ENCODE measurements around the gene ADCY9. TPM values are rescaled to one million over a fixed set of nuclear protein-coding genes. Genes with fewer than 3 reads are reported as not detected.
A peak's percentile ranks its signal among the peaks of the same experiment; 100 is the strongest.

ADCY9 gene
- polyA plus RNA-seq, 3 donors from 2014 or later, result 1.1 to 1.5 (median 1.4) TPM

GRCh38 chr16:4114257-4115208 is 1.7 kb downstream of the ADCY9 start:
- H3K27ac Mint-ChIP-seq, result peak overlapping the region in 5 of 6 donors; percentile 21 to 78 (median 70)
- peaks cover 0 to 2% (median 0%) of the 10 kb centered on the region in 6 donors for H3K9me3 Mint-ChIP-seq
- H3K27me3 Mint-ChIP-seq (ENCODE audit: low read depth in 3 of 3), result peaks cover 0 to 13% (median 9%) of the 10 kb centered on the region in 3 donors
- peaks cover 53 to 59% of the 10 kb centered on the region in 2 donors for H3K4me1 Mint-ChIP-seq
- H3K36me3 Mint-ChIP-seq, result peaks cover 0 to 24% (median 8%) of the 10 kb centered on the region in 3 donors
- H3K4me3 Mint-ChIP-seq, result peak overlapping the region; percentile 75 to 91 (median 82)
- DNase-seq, result no peak

- Mint-ChIP-seq H3K4me1 (peaks cover 61 to 68% of the 10 kb centered on the region in 2 donors), H3K36me3 (peaks cover 0 to 29% (median 8%) of the 10 kb centered on the region in 3 donors), H3K27ac (peak overlapping the region in 3 of 6 donors; percentile 33 to 78 (median 70)), H3K4me3 (peak overlapping the region; percentile 75 to 91 (median 82)), H3K27me3 (ENCODE audit: low read depth in 3 of 3) (peaks cover 0 to 11% (median 9%) of the 10 kb centered on the region in 3 donors), H3K9me3 (peaks cover 0 to 2% (median 0%) of the 10 kb centered on the region in 6 donors)
- DNase-seq, result no peak
Measured at GRCh38 chr16:4113358-4114256, 2.6 kb downstream of the ADCY9 start.

- Mint-ChIP-seq H3K9me3 (no peaks in the 10 kb centered on the region), H3K36me3 (peaks cover 0 to 29% (median 8%) of the 10 kb centered on the region in 3 donors), H3K4me3 (peak overlapping the region; percentile 75 to 91 (median 82)), H3K27me3 (ENCODE audit: low read depth in 3 of 3) (peaks cover 0 to 8% (median 7%) of the 10 kb centered on the region in 3 donors), H3K4me1 (peaks cover 63 to 64% of the 10 kb centered on the region in 2 donors), H3K27ac (peak overlapping the region in 5 of 6 donors; percentile 47 to 82 (median 78))
- peak in 1 of 3 donors; percentile 17 for DNase-seq
Measured at GRCh38 chr16:4111748-4112696, 4.2 kb downstream of the ADCY9 start.

GRCh38 chr16:4110680-4111079 is 5.6 kb downstream of the ADCY9 start:
- DNase-seq, result no peak
- H3K9me3 Mint-ChIP-seq, result no peaks in the 10 kb centered on the region
- peaks cover 0 to 6% (median 5%) of the 10 kb centered on the region in 3 donors for H3K27me3 Mint-ChIP-seq (ENCODE audit: low read depth in 3 of 3)
- peaks cover 59 to 75% of the 10 kb centered on the region in 2 donors for H3K4me1 Mint-ChIP-seq
- no peak overlapping the region for H3K27ac Mint-ChIP-seq
- peak overlapping the region in 2 of 5 donors; percentile 7 to 35 for H3K4me3 Mint-ChIP-seq
- peaks cover 6 to 32% (median 8%) of the 10 kb centered on the region in 3 donors for H3K36me3 Mint-ChIP-seq

GRCh38 chr16:4110065-4110464 is 6.2 kb downstream of the ADCY9 start:
- DNase-seq, result no peak
- Mint-ChIP-seq H3K4me3 (peak overlapping the region in 1 of 5 donors; percentile 1), H3K27ac (no peak overlapping the region), H3K36me3 (peaks cover 6 to 32% (median 8%) of the 10 kb centered on the region in 3 donors), H3K9me3 (no peaks in the 10 kb centered on the region), H3K4me1 (peaks cover 56 to 74% of the 10 kb centered on the region in 2 donors), H3K27me3 (ENCODE audit: low read depth in 3 of 3) (peaks cover 0 to 6% (median 5%) of the 10 kb centered on the region in 3 donors)

GRCh38 chr16:4109250-4109736 is 6.9 kb downstream of the ADCY9 start:
- Mint-ChIP-seq H3K27me3 (ENCODE audit: low read depth in 3 of 3) (peaks cover 0 to 4% (median 2%) of the 10 kb centered on the region in 3 donors), H3K36me3 (peaks cover 6 to 32% (median 10%) of the 10 kb centered on the region in 3 donors), H3K4me1 (peaks cover 48 to 74% of the 10 kb centered on the region in 2 donors), H3K27ac (peak overlapping the region in 4 of 6 donors; percentile 14 to 79 (median 70)), H3K4me3 (peak overlapping the region in 1 of 5 donors; percentile 42), H3K9me3 (no peaks in the 10 kb centered on the region)
- no peak for DNase-seq

- H3K4me3 Mint-ChIP-seq, result peak overlapping the region in 1 of 5 donors; percentile 53
- peaks cover 3 to 14% (median 6%) of the 10 kb centered on the region in 3 donors for H3K36me3 Mint-ChIP-seq
- peaks cover 0 to 2% (median 2%) of the 10 kb centered on the region in 3 donors for H3K27me3 Mint-ChIP-seq (ENCODE audit: low read depth in 3 of 3)
- H3K4me1 Mint-ChIP-seq, result peaks cover 21 to 49% of the 10 kb centered on the region in 2 donors
- H3K9me3 Mint-ChIP-seq, result no peaks in the 10 kb centered on the region
- H3K27ac Mint-ChIP-seq, result peak overlapping the region in 5 of 6 donors; percentile 25 to 59 (median 46)
- DNase-seq, result no peak
Measured at GRCh38 chr16:4106516-4106915, 9.7 kb downstream of the ADCY9 start.

- Mint-ChIP-seq H3K4me1 (peaks cover 14 to 43% of the 10 kb centered on the region in 2 donors), H3K4me3 (peak overlapping the region in 1 of 5 donors; percentile 29), H3K27me3 (ENCODE audit: low read depth in 3 of 3) (peaks cover 0 to 2% (median 2%) of the 10 kb centered on the region in 3 donors), H3K36me3 (peaks cover 3 to 17% (median 9%) of the 10 kb centered on the region in 3 donors), H3K27ac (peak overlapping the region in 2 of 6 donors; percentile 25 to 74), H3K9me3 (no peaks in the 10 kb centered on the region)
- no peak for DNase-seq
Measured at GRCh38 chr16:4105848-4106247, 10.4 kb downstream of the ADCY9 start.

- Mint-ChIP-seq H3K36me3 (peaks cover 3 to 11% (median 9%) of the 10 kb centered on the region in 3 donors), H3K27me3 (ENCODE audit: low read depth in 3 of 3) (peaks cover 0 to 2% (median 0%) of the 10 kb centered on the region in 3 donors), H3K4me3 (no peak overlapping the region), H3K27ac (no peak overlapping the region), H3K4me1 (peaks cover under 1 to 30% of the 10 kb centered on the region in 2 donors), H3K9me3 (no peaks in the 10 kb centered on the region)
- DNase-seq, result no peak
Measured at GRCh38 chr16:4103745-4104144, 12.5 kb downstream of the ADCY9 start.

GRCh38 chr16:4101421-4102219 is 14.6 kb downstream of the ADCY9 start:
- H3K27ac Mint-ChIP-seq, result no peak overlapping the region

GRCh38 chr16:4098501-4098900 is 17.7 kb downstream of the ADCY9 start:
- Mint-ChIP-seq H3K4me3 (no peak overlapping the region), H3K27ac (no peak overlapping the region), H3K4me1 (peaks cover 14 to 24% of the 10 kb centered on the region in 2 donors), H3K9me3 (no peaks in the 10 kb centered on the region), H3K27me3 (ENCODE audit: low read depth in 3 of 3) (peaks cover 0 to 3% (median 2%) of the 10 kb centered on the region in 3 donors), H3K36me3 (peaks cover 0 to 6% (median 4%) of the 10 kb centered on the region in 3 donors)
- no peak for DNase-seq

More at GRCh38 chr16:4101421-4102219, 14.6 kb downstream of the ADCY9 start:
- Mint-ChIP-seq H3K27me3 (ENCODE audit: low read depth in 3 of 3) (peaks cover 0 to 2% (median 0%) of the 10 kb centered on the region in 3 donors), H3K9me3 (no peaks in the 10 kb centered on the region), H3K4me1 (peaks cover 6 to 26% of the 10 kb centered on the region in 2 donors), H3K4me3 (no peak overlapping the region), H3K36me3 (peaks cover 3 to 9% (median 7%) of the 10 kb centered on the region in 3 donors)
- no peak for DNase-seq

Measured in immature natural killer cell (primary cell).